Superior temporal gyrus (tissue), 1 donor: ENCODE data around the gene ZAP70.

Source experiments
- DNase-seq: peaks from one replicate; pipeline ENCODE4 v3.0.0-alpha.2; 2016; ENCODE audit errors: extremely low spot score

The ZAP70 gene

DNA sequence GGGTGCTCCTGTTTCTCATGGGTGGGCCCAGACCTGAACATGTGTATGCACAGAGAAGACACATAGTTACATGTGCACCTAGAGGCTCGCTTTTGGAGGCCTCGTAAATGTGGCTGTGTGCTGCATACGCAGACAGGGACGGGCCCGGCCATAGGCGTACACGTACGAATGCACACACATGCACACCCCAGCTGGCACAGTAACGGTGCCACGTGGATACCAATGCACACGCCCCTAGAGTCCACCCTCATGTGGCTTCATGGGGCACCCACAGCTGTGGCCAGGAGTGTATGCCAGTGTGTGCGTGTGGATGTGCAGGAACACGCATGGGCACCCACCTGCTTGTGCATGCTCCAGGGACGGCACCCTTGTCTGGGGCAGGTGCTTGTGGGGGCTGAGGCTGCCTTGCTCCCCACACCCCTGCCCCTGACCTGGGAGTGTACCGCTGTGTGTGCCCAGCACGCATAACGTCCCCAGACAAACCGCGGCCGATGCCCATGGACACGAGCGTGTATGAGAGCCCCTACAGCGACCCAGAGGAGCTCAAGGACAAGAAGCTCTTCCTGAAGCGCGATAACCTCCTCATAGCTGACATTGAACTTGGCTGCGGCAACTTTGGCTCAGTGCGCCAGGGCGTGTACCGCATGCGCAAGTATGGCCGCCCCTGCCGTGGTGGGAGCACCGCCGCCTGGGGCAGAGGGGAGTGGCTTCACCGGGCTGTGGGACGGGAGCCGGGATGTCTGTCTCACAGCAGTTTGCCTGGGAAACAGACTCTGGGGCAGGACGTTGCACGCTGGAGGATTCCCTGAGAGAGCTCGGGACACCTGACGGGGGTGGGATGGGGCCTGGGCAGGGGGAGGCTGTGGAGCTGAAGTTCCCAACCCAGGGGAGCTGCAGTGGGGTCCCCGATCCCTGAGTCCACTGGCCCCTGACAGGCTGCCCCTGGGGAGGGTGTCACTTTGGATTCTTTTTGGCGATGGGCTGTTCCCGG lies 21.0 kb downstream of the ZAP70 start:
- DNase-seq = no peak

- no peak for DNase-seq
Measured at GRCh38 chr2:97735161-97735561, 21.8 kb downstream of the ZAP70 start.

GRCh38 chr2:97736185-97736584 lies 22.8 kb downstream of the ZAP70 start:
- no peak for DNase-seq

DNA sequence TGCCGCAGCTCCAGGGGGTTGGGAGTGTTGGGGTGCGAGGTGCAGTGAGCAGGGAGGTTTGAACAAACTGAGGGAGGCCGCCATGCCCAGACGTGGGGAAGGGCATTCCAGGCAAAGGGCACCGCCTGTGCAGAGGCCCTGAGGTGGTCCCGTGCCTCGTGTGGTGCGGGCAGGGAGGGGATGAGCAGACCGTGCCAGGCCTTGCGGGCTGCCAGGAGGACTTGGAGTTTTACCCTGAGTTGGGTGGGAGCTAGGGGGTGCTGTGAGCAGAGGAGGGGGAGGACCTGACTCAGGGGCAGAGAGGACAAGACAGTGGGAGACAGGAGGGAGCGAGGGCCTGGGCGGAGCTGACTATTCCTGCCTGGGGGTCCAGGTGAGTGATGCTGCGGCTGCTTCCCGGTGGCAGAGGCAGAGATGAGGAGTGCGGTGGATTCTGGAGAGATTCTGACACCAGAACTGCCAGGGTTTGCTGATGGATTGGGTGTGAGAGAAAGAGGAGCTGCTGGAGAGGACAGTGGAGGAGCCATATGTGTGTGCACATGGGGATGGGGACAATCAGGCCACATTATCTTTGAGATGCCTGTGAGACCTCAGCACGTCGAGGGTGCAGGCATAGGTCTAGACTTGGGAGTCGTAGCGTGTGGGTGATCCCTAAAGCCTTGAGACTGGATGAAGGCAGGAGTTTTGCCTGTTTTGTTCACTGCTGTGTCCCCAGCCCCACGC lies 23.4 kb downstream of the ZAP70 start:
- no peak for DNase-seq

- DNase-seq = no peak
Measured at GRCh38 chr2:97737421-97738178, 24.2 kb downstream of the ZAP70 start.

- DNase-seq = no peak
Measured at GRCh38 chr2:97738179-97739019, 25.0 kb downstream of the ZAP70 start.

GRCh38 chr2:97739020-97739892 lies 25.9 kb downstream of the ZAP70 start:
- no peak for DNase-seq

- DNase-seq = no peak
Measured at GRCh38 chr2:97739893-97740245, 26.5 kb downstream of the ZAP70 start.

DNA sequence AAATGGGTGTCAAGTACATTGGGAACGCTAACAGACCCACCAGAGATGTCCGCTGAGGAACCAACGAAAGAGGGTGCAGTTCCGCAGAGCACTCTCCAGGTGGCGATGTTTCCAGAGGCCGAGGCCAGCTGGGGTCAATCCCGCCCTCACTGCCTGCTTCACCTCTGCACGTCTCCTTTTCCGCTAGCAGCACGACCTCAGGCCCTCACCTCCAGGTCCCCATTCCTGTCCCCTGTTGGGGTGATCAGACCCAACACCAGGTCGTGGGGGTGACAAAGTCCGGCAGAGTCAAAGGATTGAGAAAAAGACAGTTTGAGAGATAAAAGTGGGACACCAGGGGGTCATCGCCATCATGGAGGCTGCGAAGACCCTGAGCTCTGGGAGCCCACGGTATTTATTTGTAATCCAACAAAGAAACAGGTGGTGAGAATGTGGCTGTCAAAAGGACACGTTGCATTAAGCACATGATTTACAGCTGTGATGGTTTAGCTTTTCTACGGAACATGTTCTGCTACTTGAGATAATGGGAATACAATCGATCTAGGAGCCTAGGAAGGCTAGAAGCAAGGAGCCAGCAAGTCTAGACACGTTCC lies 27.3 kb downstream of the ZAP70 start:
- DNase-seq = no peak

DNA sequence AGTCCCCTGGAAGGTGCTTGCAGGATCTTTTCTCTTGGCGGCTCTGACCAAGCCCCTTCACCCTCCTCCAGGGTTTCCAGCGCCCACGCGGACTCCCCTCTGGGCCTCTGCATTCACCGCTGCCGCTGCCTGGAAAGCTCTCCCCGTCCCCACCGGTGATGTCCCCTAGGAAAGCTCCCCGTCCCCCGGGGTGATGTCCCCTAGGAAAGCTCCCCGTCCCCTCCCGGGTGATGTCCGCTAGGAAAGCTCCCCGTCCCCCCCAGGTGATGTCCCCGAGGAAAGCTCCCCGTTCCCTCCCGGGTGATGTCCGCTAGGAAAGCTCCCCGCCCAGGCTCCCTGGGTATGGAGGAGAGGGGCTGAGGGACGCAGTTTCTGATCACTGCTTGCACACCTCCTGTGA lies 27.9 kb downstream of the ZAP70 start:
- no peak for DNase-seq

- DNase-seq = no peak
Measured at GRCh38 chr2:97741686-97742085, 28.3 kb downstream of the ZAP70 start.

DNA sequence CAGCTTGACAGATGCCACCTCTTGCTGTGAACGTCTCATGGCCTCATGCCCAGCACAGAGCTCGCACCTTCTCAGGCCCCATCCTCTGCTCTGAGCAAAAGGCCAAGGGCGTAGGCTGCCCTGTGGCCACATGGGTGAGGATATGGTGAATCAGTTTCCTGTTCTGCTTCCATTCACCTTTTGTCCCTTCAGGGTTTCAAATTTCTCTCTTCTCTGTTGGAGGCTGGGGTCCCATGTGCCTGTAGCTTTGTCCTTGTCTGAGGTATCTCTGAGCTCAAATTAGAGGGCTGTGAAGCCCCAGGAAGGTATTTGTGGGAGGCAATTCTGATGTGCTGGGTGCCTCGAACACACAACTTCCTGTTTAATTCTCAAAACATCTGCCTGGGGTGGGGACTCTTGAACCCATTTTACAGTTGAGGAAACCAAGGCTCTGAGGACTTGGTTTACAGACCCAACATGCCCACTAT lies 29.0 kb downstream of the ZAP70 start:
- DNase-seq = no peak

- DNase-seq = no peak
Measured at GRCh38 chr2:97743913-97744312, 30.5 kb downstream of the ZAP70 start.

DNA sequence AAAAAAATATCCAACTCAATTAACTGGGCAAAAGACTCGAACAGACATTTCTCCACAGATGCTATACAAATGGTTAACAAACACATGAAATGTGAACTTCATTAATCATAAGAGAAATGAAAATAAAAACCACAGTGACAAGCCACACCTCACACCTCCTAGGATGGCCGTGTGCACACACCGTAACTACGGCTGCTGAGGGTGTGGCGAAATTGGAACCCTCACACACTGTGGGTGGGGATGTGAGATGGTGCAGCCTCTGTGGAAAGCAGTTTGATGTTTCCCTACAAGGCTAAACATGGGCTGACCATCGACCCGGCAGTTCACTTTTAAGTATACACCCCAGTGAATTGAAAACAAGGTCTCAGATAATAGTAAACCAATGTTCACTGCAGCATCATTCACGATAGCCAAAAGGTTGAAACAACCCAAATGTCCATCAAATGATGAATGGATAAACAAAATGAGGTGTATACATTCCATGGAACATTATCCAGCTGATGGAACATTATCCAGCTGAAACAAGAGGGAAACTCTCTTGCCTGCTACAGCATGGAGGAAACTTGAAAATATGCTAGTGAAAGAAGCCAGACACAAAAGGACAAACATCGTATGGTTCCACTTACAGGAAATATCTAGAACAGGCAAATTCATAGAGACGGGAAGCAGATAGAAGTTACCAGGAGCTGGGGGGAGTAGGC lies 32.2 kb downstream of the ZAP70 start:
- DNase-seq = no peak

DNA sequence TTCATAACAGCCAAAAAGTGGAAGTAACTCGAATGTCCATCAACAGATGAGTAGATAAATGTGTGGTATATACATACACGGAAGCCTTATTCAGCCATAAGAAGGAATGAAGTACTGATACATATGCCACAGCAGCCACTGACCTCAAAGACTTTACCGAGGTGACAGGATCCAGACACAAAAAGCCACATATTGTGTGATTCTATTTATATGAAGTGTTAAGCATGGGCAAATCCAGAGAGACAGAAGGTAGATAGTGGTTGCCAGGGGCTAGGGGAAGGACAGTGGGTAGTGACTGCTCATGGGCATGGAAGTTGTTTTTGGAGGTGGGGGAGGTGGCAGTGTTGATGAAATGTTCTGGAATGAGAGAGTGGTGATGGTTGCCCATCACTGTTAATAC lies 33.9 kb downstream of the ZAP70 start:
- DNase-seq = no peak

DNA sequence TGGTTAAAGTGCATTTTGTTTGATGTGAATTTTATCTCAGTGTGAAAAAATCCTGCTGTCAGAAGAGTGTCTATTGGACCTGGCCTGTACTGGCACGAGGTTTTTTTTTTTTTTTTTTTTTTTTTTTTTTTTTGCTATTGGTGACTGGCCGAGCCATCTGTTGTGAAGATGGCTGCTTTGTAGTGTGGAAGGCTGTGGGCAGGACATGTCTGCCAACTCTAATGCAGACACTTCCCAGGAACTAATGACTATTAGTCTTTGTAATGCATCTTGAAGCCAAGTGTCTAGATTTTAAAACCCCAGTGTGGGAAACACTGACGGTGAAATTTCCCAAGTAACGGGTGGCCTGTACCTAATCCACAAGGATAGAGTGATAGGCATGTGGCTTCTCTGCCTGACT lies 34.3 kb downstream of the ZAP70 start:
- no peak for DNase-seq

- DNase-seq = no peak
Measured at GRCh38 chr2:97749581-97749980, 36.2 kb downstream of the ZAP70 start.

DNA sequence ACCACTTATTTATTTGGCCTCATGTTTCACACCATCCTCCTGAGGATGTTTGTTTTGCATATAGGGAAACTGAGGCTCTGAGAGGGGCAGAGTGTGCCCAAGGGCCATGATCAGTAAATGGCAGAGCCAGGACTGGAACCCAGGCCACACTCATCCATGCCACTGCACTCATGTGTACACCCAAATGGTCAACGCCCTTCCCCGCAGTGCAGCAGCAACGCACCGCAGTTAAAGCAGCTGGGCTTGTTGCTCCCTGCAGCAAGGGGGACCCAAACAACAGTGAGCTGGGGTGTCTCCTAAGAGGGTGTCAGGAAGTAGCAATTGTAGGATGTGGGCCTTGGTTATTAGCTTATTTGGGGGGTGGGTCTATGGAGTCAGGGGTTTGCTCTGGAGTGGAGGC lies 36.6 kb downstream of the ZAP70 start:
- no peak for DNase-seq

DNA sequence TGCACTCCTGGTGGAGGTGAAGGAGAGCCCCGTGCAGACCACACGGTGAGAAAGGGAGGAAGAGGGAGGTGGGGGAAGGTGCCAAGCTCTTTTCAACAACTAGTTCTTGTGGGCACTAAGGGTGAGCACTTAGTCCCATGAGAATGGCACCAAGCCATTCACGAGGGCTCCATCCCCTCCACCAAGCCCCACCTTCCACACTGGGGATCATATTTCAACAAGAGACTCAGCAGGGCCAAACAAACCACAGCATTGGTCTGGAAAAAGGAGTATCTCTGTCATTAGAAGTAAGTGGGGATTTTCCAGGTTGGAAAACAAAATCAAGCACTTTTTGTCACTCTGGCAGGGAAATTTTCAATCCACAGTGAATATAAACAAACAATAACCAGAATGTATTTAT lies 38.4 kb downstream of the ZAP70 start:
- no peak for DNase-seq
